ENCODE data around the gene SLCO1B3.

Gene SLCO1B3

DNA sequence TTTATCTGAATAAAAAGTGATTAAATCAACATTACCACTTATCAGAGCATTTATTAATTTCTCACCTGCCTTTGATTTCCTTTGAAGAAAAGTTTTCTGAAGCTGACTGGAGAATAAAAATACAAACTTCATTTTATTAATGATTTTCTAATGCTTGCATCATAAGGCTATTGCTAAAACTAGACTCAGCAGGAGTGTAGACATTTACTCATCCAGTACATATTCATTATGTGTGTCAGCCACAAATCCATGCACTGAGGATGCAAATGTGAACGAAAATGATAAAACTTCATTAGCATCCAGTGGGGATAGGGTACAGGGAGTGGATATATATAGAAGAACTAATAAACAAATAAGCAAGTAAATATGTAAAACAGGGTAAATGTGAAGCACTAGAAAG, 74.6 kb downstream of the SLCO1B3 start:
- DNase-seq, result no peak

DNA sequence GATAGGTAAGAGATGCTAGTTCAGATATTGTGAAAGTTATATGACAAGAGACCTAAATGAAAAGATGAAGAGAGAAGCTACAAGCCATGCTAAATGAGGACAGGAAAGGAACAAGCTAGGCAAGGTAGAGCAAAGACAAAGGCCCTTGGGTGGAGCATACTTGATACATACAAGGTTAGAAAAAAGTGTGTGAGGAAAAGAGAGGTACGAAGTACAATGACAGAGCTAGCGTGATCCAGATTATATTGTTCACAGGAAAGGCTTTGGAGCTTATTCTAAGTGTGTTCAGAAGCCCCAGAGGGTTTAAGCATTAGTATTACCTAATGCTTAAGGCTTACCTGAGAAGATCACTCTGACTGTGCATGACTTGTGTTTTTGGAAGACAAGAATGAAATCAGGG, 75.0 kb downstream of the SLCO1B3 start:
- no peak for DNase-seq

GRCh38 chr12:20917269-20917668, 106.8 kb downstream of the SLCO1B3 start:
- DNase-seq, result no peak

- DNase-seq, result no peak
These were observed 107.3 kb downstream of the SLCO1B3 start for GRCh38 chr12:20917819-20918218.

DNA sequence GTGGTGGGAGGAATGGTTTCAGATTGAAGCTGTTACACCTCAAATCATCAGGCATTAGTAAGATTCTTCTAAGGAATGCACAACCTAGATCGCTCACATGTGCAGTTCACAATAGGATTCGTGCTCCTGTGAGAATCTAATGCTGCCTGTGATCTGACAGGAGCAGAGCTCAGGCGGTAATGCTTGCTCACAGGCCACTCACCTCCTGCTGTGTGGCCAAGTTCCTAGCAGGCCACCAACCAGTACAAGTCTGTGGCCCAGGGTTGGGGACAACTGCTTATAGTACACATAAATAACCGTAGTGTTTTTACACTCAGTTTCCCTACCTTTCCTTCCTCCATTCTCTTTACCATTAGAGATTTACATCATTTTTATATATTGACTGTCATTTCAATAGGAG, 121.4 kb downstream of the SLCO1B3 start:
- no peak for DNase-seq

DNA sequence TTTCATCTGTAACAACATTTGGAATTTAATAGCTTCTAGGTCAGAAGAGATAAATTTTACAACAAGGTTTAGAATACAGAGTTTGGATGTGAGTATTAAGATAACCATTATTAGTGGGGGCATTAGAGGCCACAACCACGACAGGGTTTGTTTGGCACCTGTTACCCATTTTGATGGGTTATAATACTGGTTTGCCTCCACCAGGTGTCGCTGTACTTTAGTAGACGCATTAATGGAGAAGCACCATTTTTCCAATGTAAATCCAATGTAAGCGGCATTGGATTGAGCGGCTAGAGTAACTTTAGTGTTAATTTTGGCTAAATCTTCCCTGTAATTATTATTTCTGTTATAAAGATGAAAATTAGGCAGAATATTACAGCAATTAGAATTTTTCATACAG, 136.2 kb downstream of the SLCO1B3 start:
- DNase-seq, result no peak

DNA sequence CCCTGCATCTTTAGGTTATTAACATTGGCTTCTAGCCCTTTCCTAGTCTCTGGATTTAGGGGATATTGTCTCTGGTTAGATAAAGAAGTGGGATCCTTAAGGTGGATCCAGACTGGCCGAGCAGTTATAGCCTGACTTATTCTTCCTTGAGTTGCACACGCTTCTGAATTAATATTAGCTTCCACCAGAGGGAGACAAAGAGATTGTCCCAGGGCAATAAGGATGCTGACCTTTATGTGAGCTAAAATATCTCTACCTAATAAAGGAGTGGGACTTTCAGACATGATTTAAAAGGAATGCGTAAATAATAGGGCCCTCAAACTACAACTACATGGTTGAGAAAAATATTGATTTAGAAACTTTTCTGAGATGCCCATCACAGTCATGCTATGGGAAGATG, 139.7 kb downstream of the SLCO1B3 start:
- no peak for DNase-seq

- no peak for DNase-seq
These were observed 152.8 kb downstream of the SLCO1B3 start for GRCh38 chr12:20963303-20963702.

DNA sequence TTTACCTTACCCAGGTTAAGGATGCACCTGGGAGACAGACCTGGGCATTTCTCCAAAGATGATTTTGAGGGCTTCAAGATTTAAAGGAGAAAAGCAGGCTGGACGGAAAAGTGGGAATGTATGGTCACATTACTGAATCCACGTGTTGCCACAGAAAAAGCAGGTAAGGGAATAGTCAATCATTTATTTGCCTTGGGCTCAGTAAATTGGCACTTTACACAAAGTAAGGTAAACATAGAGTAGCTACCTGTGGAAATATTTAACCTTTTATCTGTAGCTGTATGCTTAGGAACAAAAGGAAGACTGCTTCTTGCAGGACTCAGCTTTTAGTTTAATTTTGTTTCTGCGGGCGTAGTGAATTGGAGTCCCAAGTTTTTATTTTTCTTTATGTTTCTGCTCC, 153.3 kb downstream of the SLCO1B3 start:
- no peak for DNase-seq

Data from activated effector memory CD4-positive, alpha-beta T cell treated with Interleukin-2 at 50 U/mL for 16 hours (primary cell).